Measurements from ENCODE around the gene BEND3.
A peak's percentile ranks its signal among the peaks of the same experiment; 100 is the strongest.

Gene BEND3

GRCh38 chr6:107059606-107060005 is 55.7 kb downstream of the BEND3 start:
- no peak for TF ChIP-seq CTCF (conservative IDR thresholded peaks at IDR 0.05; ENCODE audit: low read depth, low read length)
- DNase-seq (ENCODE audit: low read depth) = no peak
- H3K4me3 ChIP-seq (ENCODE audit: low read depth, low read length) = no peak overlapping the region

- H3K4me3 ChIP-seq (ENCODE audit: low read depth, low read length) = no peak overlapping the region
- no peak for TF ChIP-seq CTCF (conservative IDR thresholded peaks at IDR 0.05; ENCODE audit: low read depth, low read length)
- no peak for DNase-seq (ENCODE audit: low read depth)
Measured at GRCh38 chr6:107057679-107058078, 57.6 kb downstream of the BEND3 start.

DNA sequence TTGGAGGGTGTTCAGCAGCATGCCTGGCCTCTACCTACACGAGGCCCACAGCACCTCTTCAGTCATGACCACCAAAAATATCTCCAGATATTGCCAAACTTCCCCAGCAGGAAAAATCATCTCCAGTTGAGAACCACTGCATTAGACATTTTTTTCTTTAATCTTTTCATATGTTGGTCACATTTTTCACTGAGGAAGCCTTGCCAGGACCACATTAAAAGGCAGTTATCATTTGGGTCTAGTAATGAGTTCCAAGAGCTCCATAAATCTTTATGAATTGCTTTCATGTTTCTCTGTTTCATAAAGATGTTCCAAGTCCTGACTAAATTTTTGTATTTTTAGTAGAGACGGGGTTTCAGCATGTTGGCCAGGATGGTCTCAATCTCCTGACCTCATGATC is 58.5 kb downstream of the BEND3 start:
- no peak for TF ChIP-seq CTCF (conservative IDR thresholded peaks at IDR 0.05; ENCODE audit: low read depth, low read length)
- no peak for DNase-seq (ENCODE audit: low read depth)
- H3K4me3 ChIP-seq (ENCODE audit: low read depth, low read length) = no peak overlapping the region

- no peak overlapping the region for H3K4me3 ChIP-seq (ENCODE audit: low read depth, low read length)
- no peak for DNase-seq (ENCODE audit: low read depth)
- TF ChIP-seq CTCF (conservative IDR thresholded peaks at IDR 0.05; ENCODE audit: low read depth, low read length) = no peak
Measured at GRCh38 chr6:107047807-107048206, 67.5 kb downstream of the BEND3 start.

DNA sequence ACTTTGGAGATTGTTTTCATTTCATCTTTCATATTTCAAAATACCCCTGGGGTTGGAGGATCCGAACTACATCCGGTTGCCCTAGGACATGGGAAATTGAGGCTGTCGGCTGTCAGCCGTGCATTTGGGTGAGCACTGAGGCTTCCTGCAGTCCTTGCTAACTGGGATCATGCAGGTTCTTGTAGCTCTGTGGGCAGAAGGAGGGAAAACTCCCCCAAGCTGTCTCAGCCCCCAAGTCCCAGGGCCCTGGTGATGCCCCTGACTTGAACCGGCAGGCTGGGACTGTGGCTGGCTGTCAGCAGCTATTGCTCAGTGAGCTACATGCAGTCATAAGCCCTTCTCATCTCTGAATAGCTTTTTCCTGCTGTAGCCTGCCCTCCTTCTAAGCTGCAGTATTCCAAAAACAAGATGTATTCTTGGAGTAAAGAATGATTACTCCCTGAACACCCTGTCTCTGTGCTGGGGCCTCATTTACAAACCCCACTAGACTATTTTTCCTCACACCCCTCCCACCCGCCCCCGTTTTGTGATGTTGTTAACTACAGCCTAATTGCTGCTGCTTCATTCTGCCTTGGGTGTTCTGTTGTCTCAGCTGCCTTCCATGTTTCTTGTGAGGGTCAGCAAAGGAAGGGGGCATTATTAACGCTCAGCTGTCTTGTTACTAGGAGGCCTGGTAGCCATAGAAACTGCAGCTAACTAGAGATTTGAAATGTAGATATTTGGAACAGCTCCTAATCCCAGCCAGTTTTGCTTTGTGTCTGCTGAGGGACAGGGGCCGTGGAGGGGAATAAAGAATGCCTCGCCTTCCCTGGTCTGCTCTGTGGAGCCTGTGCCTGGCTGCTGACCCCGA is 69.3 kb downstream of the BEND3 start:
- DNase-seq (ENCODE audit: low read depth) = peak; percentile 55
- peak overlapping the region; percentile 9 for H3K4me3 ChIP-seq (ENCODE audit: low read depth, low read length)
- no peak for TF ChIP-seq CTCF (conservative IDR thresholded peaks at IDR 0.05; ENCODE audit: low read depth, low read length)

DNA sequence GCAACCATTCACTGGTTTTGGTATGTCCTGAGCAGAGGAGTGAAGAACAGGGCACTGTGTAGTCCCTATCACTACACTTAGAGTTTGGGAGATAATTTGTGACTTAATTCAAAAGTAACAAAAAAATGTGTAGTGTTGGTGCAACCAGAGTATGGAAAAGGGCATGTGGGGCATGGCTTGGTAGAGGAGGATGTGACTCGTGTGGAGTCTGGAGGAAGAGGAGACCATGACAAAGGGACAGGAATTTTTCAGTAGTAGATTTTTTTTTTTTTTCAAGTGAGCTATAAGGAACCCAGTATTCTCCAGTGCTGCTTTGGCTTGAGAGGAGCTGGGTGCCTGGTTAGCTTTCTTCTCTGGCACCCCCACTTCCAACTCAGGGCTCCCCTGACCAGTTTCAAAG is 82.2 kb downstream of the BEND3 start:
- no peak for TF ChIP-seq CTCF (conservative IDR thresholded peaks at IDR 0.05; ENCODE audit: low read depth, low read length)
- no peak for DNase-seq (ENCODE audit: low read depth)
- H3K4me3 ChIP-seq (ENCODE audit: low read depth, low read length) = no peak overlapping the region

DNA sequence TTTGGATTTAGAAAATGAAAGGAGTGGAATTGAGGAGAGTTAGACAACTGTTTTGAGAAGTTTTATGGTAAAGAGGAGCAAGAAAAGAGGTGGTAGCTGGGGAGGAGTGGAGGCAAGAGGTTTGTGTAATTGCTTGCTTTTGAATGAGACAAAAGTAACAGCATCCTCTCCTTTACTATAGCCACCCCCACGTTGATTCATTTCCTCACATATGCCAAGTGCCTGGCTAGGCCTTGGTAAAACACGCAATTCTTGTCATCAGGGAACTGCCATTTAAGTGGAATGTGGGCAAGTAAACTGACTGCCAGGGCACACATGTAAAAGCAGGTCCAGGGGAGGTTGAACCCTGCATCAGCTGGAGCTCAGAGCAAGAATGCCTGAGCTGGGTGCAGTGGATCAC is 83.3 kb downstream of the BEND3 start:
- H3K4me3 ChIP-seq (ENCODE audit: low read depth, low read length) = no peak overlapping the region
- TF ChIP-seq CTCF (conservative IDR thresholded peaks at IDR 0.05; ENCODE audit: low read depth, low read length) = no peak
- no peak for DNase-seq (ENCODE audit: low read depth)

Measured in choroid plexus epithelial cell (primary cell).